Stomach (tissue), 9 donors: ENCODE data around the gene CEBPE. TPM values are rescaled to one million over a fixed set of nuclear protein-coding genes. Genes with fewer than 3 reads are reported as not detected.
A peak's percentile ranks its signal among the peaks of the same experiment; 100 is the strongest.

ENCODE experiments used
- DNase-seq, 2 donors: peaks; one replicate each; pipeline versions ENCODE4 v3.0.0 to v3.0.0-alpha.2; 2013 to 2019
- H3K27ac ChIP-seq, 5 donors: fragments of 200-600 bp in 4 of 5; sonication (generic) in 4 of 5; one replicate each; pipeline ENCODE4 v1.5.1; 2013 to 2019; ENCODE audit warnings: mild to moderate bottlenecking in 1 of 5, moderate library complexity in 1 of 5
- H3K27me3 ChIP-seq, 3 donors: fragments of 200-600 bp; sonication (generic); one replicate each; pipeline ENCODE4 v1.5.1; 2017 to 2019; ENCODE audit warnings: mixed run types in 1 of 3
- H3K36me3 ChIP-seq, 4 donors: fragments of 200-600 bp; sonication (generic); 1 replicate in 3 of 4; 2 replicates in 1 of 4; pipeline ENCODE4 v1.5.1; 2016 to 2019
- H3K4me1 ChIP-seq, 4 donors: fragments of 200-600 bp; sonication (generic); one replicate each; pipeline ENCODE4 v1.5.1; 2016 to 2019
- H3K4me3 ChIP-seq, 4 donors: fragments of 200-600 bp; sonication (generic) in 3 of 4; one replicate each; pipeline ENCODE4 v1.5.1; 2016 to 2019; ENCODE audit warnings: mild to moderate bottlenecking in 1 of 4
- H3K9me3 ChIP-seq, 4 donors: fragments of 200-600 bp; sonication (generic); one replicate each; pipeline ENCODE4 v1.5.1; 2016 to 2019
- CTCF ChIP-seq, 7 experiments: fragments of 450-650 bp in 4 of 7; fragments of 200-600 bp in 3 of 7; sonication (generic) in 3 of 7; IDR thresholded peaks; one replicate each; pipeline ENCODE4 v1.5.1; 2016 to 2019; ENCODE audit warnings: antibody characterized with exemption in 7 of 7, control low read depth in 2 of 7, mild to moderate bottlenecking in 1 of 7
- EP300 ChIP-seq: sonication (generic); formaldehyde crosslinking; IDR thresholded peaks from one replicate; pipeline ENCODE4 v1.6.1; 2017; ENCODE audit warnings: antibody characterized with exemption
- POLR2A ChIP-seq, 4 donors: fragments of 450-650 bp; IDR thresholded peaks; one replicate each; pipeline ENCODE4 v1.6.1; 2016; ENCODE audit warnings: antibody characterized with exemption in 4 of 4, control low read depth in 2 of 4, mild to moderate bottlenecking in 1 of 4, moderate library complexity in 1 of 4
- POLR2AphosphoS5 ChIP-seq, 3 donors: sonication (generic); formaldehyde crosslinking; IDR thresholded peaks; one replicate each; pipeline ENCODE4 v1.6.1; 2016; ENCODE audit warnings: antibody characterized with exemption in 3 of 3
- WGBS, 5 donors: extraction: QIAGEN DNeasy Blood & Tissue Kit in 3 of 5; methylation state at CpG; one replicate each; pipeline versions ENCODE4 v1.1.5 to v1.1.7; 2013 to 2018; 5-methylcytosine and 5-hydroxymethylcytosine counted together
- intact Hi-C: fragments of 100-400 bp; cut with DNase I; formaldehyde crosslinking; loops from one replicate; pipeline ENCODE4 v1.15.1; 2023; ENCODE audit warnings: low total_unique reads
- polyA plus RNA-seq, 3 donors: library from polyadenylated mRNA; stranded (reverse); fragments of 200-250 nt; gene quantifications; one replicate each; pipeline ENCODE4 v1.2.3, GENCODE V29; 2013
- total RNA-seq, 5 donors: library from RNA; depleted of rRNA; stranded (reverse); fragments of >200 nt; gene quantifications; one replicate each; pipeline versions ENCODE4 v1.1.0 to v1.2.3, GENCODE V29; 2014 to 2016
- donor health status: healthy with polysubstance abuse.
- donor health status: Bipolar disorder and iron deficiency.
- donor health status: healthy.

Gene CEBPE
- total and polyA plus RNA-seq, 8 donors, result 0.37 TPM; not detected in 7

- WGBS, 5 donors, result 68 to 86% (median 73%) methylated on average over 1 of the region's 1 CpG
- no peak for DNase-seq
Measured at GRCh38 chr14:23080474-23080873, 38.6 kb downstream of the CEBPE start.

GRCh38 chr14:23079716-23080115 lies 39.3 kb downstream of the CEBPE start:
- no peak for TF ChIP-seq POLR2A (IDR thresholded peaks at IDR 0.05)
- no peak for TF ChIP-seq POLR2AphosphoS5 (IDR thresholded peaks at IDR 0.05)
- TF ChIP-seq CTCF (IDR thresholded peaks at IDR 0.05), result no peak
- no peak for TF ChIP-seq EP300
- H3K27me3 ChIP-seq, result no peaks in the 10 kb centered on the region
- DNase-seq, result no peak
- peak overlapping the region in 4 of 5 donors; percentile 16 to 74 (median 56) for H3K27ac ChIP-seq
- H3K4me1 ChIP-seq, result peaks cover 0 to 47% (median 16%) of the 10 kb centered on the region in 4 donors
- no peak overlapping the region for H3K4me3 ChIP-seq
- H3K9me3 ChIP-seq, result no peaks in the 10 kb centered on the region
- H3K36me3 ChIP-seq, result peaks cover 81 to 100% (median 100%) of the 10 kb centered on the region in 4 donors
- 72 to 92% (median 87%) methylated on average over 2 of the region's 2 CpGs for WGBS, 5 donors
- intact Hi-C loops, result no loop called here

More at GRCh38 chr14:23080474-23080873, 38.6 kb downstream of the CEBPE start:
- Histone ChIP-seq H3K4me1 (peaks cover 1 to 55% (median 21%) of the 10 kb centered on the region in 4 donors), H3K27ac (peak overlapping the region in 2 of 5 donors; percentile 16 to 74), H3K4me3 (no peak overlapping the region), H3K9me3 (no peaks in the 10 kb centered on the region), H3K36me3 (peaks cover 87 to 100% (median 100%) of the 10 kb centered on the region in 4 donors), H3K27me3 (no peaks in the 10 kb centered on the region)
- TF ChIP-seq POLR2A (IDR thresholded peaks at IDR 0.05) (no peak), CTCF (IDR thresholded peaks at IDR 0.05) (no peak), POLR2AphosphoS5 (IDR thresholded peaks at IDR 0.05) (no peak), EP300 (no peak)
- intact Hi-C loops, result no loop called here

GRCh38 chr14:23078692-23079116 lies 40.4 kb downstream of the CEBPE start:
- 10 to 30% (median 24%) methylated on average over 2 of the region's 2 CpGs for WGBS, 5 donors
- peaks cover 74 to 100% (median 100%) of the 10 kb centered on the region in 4 donors for H3K36me3 ChIP-seq

GRCh38 chr14:23077962-23078361 lies 41.1 kb downstream of the CEBPE start:
- peak overlapping the region; percentile 13 to 74 (median 59) for H3K27ac ChIP-seq
- 82 to 88% (median 84%) methylated on average over 5 of the region's 5 CpGs for WGBS, 5 donors

More at GRCh38 chr14:23078692-23079116, 40.4 kb downstream of the CEBPE start:
- no peaks in the 10 kb centered on the region for H3K9me3 ChIP-seq
- DNase-seq, result peak in 1 of 2 donors; percentile 55
- H3K27ac ChIP-seq, result peak overlapping the region in 4 of 5 donors; percentile 54 to 74 (median 64)
- TF ChIP-seq CTCF (IDR thresholded peaks at IDR 0.05), result no peak
- peak in 2 of 3 donors; percentile 27 to 77 for TF ChIP-seq POLR2AphosphoS5 (IDR thresholded peaks at IDR 0.05)
- no peak for TF ChIP-seq POLR2A (IDR thresholded peaks at IDR 0.05)
- no peak for TF ChIP-seq EP300
- H3K4me1 ChIP-seq, result peaks cover 0 to 46% (median 16%) of the 10 kb centered on the region in 4 donors
- intact Hi-C loops, result no loop called here
- H3K27me3 ChIP-seq, result no peaks in the 10 kb centered on the region
- no peak overlapping the region for H3K4me3 ChIP-seq

More at GRCh38 chr14:23077962-23078361, 41.1 kb downstream of the CEBPE start:
- no peak for TF ChIP-seq POLR2A (IDR thresholded peaks at IDR 0.05)
- no peak for TF ChIP-seq POLR2AphosphoS5 (IDR thresholded peaks at IDR 0.05)
- TF ChIP-seq CTCF (IDR thresholded peaks at IDR 0.05), result no peak
- TF ChIP-seq EP300, result no peak
- no peaks in the 10 kb centered on the region for H3K9me3 ChIP-seq
- peaks cover 73 to 100% (median 100%) of the 10 kb centered on the region in 4 donors for H3K36me3 ChIP-seq
- no peak for DNase-seq
- H3K4me1 ChIP-seq, result peaks cover 0 to 52% (median 19%) of the 10 kb centered on the region in 4 donors
- intact Hi-C loops, result no loop called here
- H3K27me3 ChIP-seq, result no peaks in the 10 kb centered on the region
- no peak overlapping the region for H3K4me3 ChIP-seq
